ENCODE results near the gene MT1E.
A peak's percentile ranks its signal among the peaks of the same experiment; 100 is the strongest.
"Not testable (repeated sequence)": the region's sequence is repeated elsewhere in the genome, so short reads cannot be mapped to it uniquely, and the experiment has no call there.

The MT1E gene

DNA sequence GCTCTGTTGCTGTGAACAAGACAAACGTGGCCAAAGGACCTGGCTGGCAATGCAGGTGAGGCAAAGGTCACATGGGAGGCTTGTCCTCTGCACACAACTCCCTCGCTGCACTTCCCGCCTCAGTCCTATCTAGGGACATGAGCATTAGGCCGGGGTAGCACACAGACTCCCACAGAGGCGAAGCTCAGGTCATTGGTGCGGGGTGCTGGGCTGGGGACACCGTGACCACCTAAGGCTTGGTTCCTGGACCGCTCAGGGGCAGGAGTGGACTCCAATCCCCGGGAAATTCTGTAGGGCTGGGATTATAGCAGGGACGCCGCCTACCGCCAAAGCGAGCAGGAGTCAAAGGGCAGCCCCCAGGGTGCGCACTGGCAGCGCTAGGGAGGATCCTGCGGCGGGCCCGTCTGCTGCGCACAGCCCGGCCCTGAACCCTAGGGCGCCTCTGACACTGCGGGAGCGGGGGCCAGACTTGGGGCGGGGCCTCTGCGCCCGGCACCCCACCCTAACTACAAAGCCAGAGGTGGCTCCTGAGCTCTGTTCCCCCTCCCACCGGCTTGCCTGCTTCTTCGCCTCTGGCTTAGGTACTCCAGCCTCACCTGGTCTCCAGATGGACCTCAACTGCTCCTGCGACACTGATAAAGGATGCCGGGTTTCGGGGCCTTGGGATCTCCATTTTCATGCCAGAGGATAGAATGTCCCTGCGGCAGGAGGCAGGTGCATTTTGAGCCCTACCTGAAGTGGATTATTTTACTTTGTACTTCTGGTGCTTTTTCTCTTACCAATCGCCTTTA is 22.3 kb downstream of the MT1E start:
- no peak for DNase-seq (ENCODE audit: low read depth in 2 of 2)

DNA sequence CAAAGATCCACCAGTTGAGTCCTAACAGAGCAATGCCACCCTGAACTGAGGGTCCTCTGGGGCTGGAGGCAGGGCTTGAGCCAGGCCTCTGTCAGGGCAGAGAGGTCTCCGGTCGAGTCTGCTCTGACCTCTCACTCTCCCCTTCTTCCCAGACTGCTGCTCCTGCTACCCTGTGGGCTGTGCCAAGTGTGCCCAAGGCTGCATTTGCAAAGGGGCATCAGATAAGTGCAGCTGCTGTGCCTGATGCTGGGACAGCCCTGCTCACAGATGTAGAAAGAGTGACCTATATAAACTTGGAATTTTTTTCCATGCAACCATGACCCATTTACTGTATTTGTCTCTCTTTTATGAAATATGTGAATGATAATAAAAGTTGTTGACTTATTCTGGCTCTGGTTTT is 23.7 kb downstream of the MT1E start:
- no peak for DNase-seq (ENCODE audit: low read depth in 2 of 2)

DNA sequence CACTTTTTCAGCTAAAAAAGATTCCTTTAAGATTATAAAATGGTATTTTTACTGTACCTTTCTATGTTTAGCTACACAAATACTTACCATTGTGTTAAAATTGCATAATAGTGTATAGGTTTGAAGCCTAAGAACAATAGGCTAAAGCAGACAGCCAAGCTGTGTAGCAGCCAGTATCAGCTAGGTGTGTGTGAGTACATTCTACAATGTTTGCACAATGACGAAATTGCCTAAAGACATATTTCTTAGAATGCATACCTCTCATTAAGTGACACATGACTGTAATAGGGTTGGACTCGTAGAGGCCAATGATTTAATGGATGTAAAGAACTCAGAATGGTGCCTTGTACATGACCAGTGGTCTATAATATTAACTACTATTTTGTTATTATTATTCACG is 24.2 kb downstream of the MT1E start:
- no peak for DNase-seq (ENCODE audit: low read depth in 2 of 2)

DNA sequence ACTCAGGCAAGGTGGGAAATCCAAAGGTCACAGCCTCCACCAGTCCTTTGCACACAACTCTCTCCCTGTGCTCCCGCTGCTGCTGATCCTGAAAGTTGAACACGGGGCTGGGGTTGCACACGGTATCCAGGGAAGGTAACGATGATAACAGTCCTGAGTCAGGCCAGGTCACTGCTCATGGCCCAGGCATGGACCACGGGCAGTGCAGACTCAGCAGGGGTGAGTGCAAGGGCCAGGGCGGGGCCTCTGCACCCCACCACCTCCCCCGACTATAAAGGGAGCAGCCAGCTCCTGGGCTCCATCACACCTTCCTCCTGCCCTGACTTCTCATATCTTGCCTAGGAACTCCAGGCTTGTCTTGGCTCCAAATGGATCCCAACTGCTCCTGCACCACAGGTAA is 26.0 kb downstream of the MT1E start, which contains the start of gene MT1B:
TSS of gene MT1B (plus strand) at position 301 of the 400 bp plus-strand sequence. CDS start at position 369, 68 bp downstream.
- DNase-seq (ENCODE audit: low read depth in 2 of 2): no peak

DNA sequence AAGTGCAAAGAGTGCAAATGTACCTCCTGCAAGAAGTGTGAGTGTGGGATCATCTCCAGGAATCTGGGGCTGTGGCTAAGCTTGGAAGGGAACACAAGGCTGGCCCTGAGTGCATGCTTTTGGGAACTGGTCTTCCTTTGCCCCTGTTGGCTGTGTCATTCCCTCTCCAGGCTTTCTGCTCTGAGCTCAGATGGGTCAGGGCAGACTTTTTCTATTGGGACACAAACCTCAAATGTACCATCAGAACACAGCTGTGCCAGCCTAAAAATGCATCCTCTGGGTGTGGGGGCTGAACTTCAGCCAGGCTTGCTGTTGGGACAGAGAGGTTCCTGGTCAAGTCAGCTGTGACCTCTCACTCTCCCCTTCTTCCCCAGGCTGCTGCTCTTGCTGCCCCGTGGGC is 27.0 kb downstream of the MT1E start:
- DNase-seq (ENCODE audit: low read depth in 2 of 2): no peak

DNA sequence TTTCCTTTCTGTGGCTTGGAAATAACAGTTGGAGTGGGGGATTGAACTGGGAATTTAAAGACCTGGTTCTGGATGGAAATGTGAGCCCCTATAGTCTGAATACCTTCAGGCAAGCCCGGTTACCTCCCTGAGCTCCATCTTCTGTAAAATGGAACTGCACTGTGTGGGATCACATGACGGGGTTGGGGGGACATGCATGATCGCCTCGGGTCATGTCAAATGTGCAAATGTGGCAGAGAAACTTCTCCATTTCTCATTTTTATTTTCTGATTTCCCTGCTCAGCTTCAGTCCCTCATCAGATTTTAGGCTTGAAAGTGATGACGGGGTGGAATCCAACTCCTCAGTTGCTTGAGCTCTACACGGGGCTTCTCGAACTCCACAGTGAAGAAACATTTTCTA is 27.6 kb downstream of the MT1E start:
- DNase-seq (ENCODE audit: low read depth in 2 of 2): no peak

DNA sequence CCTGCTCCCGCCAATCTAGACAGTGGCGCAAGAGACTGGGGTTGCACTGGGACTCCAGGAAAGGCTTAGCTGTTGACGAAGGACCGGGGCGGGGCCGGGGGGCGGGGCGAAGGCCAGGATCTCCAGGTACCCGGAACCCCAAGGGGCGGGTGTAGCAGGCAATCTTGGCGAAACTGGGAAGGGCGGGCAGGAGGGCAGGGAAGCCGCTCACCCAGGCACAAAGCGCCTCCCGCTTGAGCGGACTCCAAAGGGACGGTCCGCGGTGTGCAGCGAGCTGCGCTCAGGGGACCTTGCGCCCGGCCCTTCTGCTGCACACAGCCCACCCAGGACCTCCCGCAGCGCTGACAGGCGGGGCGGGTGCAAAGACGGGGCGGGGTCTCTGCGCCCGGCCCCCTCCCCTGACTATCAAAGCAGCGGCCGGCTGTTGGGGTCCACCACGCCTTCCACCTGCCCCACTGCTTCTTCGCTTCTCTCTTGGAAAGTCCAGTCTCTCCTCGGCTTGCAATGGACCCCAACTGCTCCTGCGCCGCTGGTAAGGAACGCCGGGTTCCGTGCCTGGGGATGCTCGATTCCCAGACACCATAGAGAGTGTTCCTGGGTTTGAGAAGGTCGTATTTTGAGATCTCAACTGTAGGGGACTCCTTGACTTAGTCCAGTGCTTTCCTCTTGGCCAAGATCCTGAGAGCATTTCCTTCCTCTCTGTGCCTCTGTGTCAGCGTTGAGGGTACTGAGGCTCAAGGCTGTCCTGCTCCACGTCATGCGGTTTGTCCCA is 32.2 kb downstream of the MT1E start, which contains the start of gene MT1F:
TSS of gene MT1F (plus strand) at position 405 of the 772 bp plus-strand sequence. CDS start at position 505, 100 bp downstream.
- DNase-seq (ENCODE audit: low read depth in 2 of 2): peak; percentile 42 to 44

DNA sequence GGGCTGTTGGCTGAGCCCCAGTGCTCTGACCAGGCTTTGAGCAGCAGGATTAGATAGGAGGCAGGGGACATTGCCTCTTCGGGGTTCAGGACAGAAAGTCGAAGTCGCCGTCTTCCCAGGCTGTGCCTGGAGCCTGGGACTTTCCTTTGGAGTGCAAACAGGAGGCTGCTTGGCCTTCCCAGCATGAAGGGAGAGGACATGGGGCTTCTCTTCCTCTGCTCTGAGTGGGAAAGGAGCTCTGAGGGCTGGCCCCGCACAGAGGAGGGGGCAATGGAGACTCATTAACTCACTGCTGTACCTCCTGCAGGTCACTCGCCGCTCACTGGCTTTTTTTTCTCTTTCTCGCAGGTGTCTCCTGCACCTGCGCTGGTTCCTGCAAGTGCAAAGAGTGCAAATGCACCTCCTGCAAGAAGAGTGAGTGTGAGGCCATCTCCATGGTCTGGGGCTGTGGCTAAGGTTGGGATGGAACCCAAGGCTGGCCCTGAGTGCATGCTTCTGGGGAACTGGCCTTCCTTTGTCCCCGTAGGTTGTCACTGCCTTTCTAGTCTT is 32.8 kb downstream of the MT1E start:
- no peak for DNase-seq (ENCODE audit: low read depth in 2 of 2)

DNA sequence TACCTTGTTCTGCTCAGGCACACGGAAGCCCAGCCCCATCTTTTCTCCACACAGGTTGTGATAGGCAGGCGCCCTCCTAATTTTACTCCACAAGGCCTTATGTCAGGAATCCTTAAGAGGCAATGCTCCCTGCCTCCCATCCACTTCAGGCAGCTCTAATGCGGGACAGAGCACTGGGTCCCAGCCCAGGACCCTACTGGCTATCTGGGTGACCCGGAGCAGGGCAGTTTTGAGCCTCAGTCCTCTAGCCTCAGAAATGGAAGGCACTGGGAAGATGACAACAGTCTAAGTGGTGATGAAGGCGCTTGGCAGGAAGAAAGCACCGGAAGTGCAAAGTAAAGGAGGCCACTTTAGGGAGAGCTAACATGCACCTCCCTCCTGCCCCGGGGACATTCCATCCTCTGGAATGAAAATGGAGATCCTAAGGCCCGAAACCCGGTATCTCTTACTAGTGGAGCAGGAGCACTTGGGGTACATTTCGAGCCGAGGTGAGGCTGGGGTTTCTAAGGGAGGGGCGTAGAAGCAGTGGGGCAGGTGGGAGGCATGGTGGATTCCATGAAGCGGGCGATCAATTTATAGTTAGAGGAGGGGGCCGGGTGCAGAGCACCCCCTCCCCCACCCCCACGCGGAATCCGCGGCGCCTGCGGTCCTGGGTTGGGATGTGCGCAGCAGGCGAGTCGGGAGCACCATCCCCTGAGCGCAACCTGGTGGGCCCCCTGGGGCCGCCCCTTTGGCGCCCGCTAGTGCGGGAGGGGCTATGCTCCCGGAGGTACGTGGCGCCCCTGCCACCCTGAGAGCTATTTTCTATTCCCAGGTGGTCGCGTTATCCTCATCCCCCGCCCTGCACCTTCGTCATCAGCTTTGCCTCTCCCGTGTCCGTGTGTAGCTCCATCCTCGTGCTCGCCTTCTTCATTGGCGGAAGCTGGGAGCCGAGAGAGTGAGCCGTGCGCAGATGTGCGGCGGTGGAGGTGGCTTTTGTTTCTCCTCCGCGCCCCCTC is 37.1 kb downstream of the MT1E start:
- DNase-seq (ENCODE audit: low read depth in 2 of 2): no peak

DNA sequence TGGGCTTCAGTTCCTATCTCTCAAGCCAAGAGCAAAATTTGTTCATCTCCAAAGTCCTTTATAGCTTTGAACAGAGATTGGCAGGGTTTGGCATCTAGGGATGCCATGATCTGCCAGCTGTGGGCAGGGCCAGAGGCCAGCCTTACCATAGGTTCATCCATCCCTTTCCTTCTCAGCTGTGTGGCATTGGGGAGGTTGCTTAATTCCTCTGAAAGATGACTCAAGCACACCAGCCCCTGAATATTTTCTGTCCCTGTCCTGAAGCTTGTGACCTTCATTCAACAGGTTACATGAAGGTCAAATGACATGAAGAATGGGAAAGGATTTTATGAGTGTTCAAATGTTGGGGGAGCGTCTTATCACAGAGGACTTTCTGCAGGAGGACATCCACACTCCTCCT is 38.9 kb downstream of the MT1E start:
- no peak for DNase-seq (ENCODE audit: low read depth in 2 of 2)

DNA sequence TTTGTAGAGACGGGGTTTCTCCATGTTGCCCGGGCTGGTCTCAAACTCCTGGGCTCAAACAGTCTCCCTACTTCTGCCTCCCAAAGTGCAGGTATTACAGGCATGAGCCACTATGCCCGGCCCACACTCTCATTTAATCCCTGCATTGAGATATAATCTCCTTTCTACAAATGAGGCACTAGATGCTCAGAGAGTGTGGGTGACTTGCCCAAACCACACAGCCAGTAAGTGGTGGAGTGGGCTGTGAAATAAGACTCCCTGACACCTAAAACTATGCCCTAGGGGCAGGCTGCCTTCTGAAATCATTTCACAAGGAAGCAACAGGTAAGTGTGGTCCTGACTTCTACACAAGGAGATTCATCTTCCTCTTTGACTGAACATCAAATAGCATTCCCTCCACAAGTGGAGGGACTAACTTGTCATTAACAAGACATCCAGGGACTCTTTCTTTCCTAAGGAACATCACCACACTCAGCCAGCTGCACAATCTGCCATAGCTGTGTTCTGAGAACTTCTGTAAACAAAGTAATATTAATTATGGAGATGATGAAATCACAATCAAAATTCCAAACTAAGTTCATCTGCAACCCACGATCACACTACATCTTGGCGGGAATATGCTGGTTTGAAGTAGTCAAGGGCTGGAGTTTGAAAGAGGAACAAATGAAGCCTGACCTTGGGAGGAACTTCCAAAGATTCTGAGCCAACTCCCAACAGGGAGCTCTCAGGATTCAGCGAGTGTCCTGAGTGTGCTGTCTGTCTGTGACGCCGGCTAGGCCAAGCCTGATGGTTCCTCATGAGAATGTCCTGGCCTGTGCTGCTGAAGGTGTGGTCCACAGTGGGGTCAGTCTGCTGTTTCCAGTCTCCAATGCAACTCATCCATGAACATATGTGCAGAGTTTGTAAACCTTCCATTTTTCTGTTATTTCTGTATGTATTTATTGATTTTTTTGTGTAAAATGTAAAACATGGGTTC is 40.0 kb downstream of the MT1E start:
- DNase-seq (ENCODE audit: low read depth in 2 of 2): not testable (repeated sequence)

DNA sequence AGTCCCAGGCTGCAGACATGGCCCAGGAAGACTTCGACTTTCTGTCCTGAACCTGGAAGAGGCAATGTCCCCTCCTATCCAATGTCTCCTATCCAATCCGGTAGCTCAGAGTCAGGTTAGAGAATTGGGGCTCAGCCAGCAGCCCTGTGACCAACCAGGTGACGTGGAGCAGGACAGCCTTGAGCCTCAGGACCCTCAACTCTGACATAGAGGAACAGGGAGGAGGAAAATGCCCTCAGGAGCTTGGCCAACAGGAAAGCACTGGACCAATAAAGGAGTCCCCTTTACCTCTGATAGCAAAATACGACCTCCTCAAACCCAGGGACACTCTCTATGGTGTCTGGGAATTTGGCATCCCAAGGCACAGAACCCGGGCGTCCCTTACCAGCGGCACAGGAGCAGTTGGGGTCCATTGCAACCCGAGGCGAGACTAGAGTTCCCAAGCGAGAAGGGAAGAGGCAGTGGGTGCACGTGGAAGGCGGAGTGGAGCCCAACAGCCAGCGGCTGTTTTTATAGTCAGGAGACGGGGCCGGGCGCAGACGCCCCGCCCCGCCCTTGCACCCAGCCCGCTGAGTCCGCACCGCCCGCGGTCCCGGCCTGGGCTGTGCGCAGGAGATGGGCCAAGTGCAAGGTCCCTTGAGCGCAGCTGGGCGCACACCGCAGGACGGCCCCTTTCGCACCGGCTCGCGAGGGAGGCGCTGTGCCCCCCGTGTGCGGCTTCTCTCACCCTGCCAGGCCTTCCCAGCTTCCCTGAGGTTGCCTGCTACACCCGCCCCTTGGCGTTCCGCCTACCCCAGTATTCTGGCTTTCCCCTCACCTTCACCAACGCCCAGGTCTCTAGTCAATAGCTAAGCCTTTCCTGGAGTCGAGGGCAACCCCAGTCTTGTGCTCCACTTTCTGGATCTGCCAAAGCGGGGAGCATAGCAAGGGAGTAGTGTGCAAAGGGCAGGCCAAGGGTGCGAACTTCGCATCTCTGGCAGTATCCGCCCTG is 42.3 kb downstream of the MT1E start, which contains the start of gene MT1G:
TSS of gene MT1G (minus strand) at position 485 of the 991 bp plus-strand sequence. CDS start at position 413, 72 bp downstream.
- DNase-seq (ENCODE audit: low read depth in 2 of 2): no peak

DNA sequence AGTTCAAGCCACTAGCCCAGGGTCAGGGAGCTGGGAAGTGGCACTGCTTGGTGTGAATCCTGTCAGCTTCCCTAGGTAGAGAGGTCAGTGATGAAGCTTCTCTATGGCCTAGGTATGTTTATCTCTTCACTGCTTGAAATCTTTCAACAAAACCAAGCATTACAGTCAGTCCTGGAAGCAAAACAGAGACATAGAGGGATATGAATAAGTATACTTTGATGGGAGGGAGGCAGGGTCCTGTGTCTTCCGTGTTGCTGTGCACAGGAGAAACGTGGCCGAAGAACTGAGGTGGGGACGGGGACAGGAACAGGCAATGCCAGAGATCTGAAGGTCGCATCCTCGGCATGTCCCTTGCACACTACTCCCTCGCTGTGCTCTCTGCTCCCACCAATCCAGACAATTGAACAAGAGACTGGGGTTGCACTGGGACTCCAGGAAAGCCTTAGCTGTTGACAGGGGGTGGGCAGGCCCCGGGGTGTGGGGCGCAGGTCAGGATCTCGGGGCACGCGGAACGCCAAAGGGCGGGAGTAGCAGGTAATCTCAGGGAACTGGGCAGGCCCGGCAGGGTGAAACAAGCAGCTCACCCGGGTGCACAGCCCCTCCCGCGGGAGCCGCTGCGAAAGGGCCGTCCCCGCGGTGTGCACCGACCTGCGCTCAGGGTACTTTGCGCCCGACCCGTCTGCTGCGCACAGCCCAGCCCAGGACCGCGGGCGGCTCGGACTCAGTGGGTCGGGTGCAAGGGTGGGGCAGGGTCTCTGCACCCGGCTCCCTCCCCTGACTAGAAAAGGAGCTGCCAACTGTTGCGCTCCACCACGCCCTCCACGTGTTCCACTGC is 43.6 kb downstream of the MT1E start, which contains the start of gene MT1H:
TSS of gene MT1H (plus strand) at position 810 of the 835 bp plus-strand sequence. CDS start 71 bp downstream, outside the sequence.
- no peak for DNase-seq (ENCODE audit: low read depth in 2 of 2)

DNA sequence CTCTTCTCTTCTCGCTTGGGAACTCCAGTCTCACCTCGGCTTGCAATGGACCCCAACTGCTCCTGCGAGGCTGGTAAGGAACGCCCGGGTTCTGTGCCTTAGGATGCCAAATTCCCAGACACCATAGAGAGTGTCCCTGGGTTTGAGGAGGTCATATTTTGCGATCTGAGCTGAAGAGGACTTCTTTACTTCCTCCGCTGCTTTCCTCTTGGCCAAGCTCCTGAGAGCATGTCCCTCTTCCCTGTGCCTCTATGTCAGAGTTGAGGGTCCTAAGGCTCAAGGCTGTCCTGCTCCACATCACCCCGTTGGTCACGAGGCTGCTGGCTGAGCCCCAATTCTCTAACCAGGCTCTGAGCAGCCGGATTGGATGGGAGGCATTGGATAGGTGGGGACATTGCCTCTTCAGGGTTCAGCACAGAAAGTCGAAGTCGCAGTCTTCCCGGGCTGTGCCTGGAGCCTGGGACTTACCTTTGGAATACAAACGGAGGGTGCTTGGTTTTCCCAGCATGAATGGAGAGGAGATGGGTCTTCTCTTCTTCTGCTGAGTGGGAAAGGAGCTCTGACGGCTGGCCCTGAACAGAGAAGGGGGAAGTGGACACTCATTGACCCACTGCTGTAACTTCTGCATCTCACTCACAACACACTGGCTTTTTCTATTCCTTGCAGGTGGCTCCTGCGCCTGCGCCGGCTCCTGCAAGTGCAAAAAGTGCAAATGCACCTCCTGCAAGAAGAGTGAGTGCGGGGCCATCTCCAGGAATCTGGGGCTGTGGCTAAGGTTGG is 44.4 kb downstream of the MT1E start:
- DNase-seq (ENCODE audit: low read depth in 2 of 2): no peak

DNA sequence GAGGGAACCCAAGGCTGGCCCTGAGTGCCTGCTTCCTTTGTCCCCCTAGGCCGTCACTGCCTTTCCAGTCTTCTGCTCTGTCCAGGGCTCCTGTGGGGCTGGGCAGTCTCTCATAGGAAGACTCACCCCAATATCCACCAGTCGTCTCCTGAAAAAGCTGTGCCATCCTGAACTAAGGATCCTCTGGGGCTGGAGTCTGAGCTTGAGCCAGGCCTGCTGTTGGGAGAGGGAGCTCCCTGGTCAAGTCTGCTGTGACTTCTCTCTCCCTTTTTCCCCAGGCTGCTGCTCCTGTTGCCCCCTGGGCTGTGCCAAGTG is 45.0 kb downstream of the MT1E start:
- DNase-seq (ENCODE audit: low read depth in 2 of 2): no peak

DNA sequence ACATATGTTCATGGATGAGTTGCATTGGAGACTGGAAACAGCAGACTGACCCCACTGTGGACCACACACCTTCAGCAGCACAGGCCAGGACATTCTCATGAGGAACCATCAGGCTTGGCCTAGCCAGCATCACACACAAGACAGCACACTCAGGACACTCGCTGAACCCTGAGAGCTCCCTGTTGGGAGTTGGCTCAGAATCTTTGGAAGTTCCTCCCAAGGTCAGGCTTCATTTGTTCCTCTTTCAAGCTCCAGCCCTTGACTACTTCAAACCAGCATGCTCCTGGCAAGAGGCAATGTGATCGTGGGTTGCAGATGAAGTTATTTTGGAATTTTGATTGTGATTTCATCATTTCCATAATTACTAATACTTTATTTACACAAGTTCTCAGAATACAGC is 46.1 kb downstream of the MT1E start:
- not testable (repeated sequence) for DNase-seq (ENCODE audit: low read depth in 2 of 2)

DNA sequence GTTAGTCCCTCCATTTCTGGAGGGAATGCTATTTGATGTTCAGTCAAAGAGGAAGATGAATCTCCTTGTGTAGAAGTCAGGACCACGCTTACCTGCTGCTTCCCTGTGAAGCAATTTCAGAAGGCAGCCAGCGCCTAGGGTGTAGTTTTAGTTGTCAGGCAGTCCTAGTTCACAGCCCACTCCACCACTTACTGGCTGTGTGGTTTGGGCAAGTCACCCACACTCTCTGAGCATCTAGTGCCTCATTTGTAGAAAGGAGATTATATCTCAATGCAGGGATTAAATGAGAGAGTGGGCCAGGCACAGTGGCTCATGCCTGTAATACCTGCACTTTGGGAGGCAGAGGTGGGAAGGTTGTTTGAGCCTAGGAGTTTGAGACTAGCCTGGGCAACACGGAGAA is 46.6 kb downstream of the MT1E start:
- DNase-seq (ENCODE audit: low read depth in 2 of 2): not testable (repeated sequence)
